Measurements from ENCODE around the gene SLC10A4.
"Not testable (repeated sequence)": the region's sequence is repeated elsewhere in the genome, so short reads cannot be mapped to it uniquely, and the experiment has no call there.

Gene SLC10A4, protein sequence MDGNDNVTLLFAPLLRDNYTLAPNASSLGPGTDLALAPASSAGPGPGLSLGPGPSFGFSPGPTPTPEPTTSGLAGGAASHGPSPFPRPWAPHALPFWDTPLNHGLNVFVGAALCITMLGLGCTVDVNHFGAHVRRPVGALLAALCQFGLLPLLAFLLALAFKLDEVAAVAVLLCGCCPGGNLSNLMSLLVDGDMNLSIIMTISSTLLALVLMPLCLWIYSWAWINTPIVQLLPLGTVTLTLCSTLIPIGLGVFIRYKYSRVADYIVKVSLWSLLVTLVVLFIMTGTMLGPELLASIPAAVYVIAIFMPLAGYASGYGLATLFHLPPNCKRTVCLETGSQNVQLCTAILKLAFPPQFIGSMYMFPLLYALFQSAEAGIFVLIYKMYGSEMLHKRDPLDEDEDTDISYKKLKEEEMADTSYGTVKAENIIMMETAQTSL

DNA sequence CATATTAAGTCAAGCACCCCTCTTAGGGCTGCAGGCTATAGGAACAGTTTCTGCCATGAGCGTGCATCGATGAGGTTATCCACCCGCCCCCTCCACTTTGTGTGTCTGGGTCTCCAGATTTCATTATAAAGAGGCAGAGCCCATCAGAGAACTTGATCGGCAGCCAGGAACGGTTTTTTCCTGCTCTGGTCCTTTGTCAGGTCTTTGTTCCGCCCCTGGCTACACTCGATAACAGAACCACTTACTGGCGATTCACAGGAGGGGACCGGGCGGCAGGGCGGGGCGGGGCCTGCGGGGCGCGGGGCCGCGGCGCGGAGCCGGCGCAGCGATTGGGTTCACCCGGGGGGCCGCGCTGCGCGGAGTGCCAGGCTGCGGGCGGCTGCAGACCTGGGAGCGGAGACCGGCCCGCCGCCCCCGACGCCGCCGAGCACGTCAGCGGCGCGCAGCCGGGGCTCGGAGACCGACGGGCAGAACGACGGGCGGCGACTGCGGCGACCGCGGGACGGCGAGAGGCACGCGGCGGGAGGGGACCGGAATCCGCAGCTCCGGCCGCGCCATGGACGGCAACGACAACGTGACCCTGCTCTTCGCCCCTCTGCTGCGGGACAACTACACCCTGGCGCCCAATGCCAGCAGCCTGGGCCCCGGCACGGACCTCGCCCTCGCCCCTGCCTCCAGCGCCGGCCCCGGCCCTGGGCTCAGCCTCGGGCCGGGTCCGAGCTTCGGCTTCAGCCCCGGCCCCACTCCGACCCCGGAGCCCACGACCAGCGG lies at the start of gene SLC10A4:
Gene SLC10A4 (plus strand): TSS at position 338 of the 771 bp plus-strand sequence. CDS start 219 bp downstream, at position 557.
- peak; percentile 83 for DNase-seq (ENCODE audit: low spot score)

DNA sequence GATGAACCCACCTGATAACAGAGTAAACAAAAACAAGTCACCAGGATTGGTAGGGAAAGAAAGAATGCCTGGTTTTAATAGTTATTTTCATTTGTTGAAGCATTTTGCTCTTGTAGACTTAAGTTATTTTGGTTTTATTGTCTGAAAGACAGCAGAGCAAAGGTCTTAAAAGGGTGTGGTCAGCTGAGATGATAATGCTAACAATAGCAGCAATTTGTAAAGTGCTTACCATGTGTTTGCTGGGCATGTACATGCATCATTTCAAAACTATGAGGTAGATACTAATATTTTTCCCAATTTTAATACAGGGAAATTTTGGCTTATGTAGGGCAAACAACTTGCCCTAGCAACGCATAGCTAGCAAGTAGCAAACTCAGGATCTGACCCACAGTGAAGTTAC lies 46.8 kb upstream of the SLC10A4 start:
- no peak for DNase-seq (ENCODE audit: low spot score)

DNA sequence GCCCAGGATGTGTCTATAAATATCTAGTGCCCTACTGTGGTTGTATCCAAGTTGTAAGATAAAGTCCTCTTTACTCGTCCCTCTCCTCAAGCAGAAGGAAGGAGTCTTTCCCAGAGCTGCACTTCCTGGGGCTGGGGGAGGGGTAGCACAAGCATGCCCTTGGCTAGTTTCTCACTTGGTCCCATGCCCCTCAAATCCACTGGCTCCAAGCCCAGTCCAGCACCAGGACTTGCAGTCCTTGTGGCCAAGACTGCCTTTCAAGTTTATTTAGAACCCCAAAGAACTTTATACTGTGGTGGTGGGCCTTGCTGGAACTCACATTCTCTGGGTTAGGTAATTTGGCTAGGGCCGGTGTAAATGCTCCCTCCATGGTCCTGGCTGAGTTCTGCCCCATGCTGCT lies 43.2 kb upstream of the SLC10A4 start:
- DNase-seq (ENCODE audit: low spot score): no peak

DNA sequence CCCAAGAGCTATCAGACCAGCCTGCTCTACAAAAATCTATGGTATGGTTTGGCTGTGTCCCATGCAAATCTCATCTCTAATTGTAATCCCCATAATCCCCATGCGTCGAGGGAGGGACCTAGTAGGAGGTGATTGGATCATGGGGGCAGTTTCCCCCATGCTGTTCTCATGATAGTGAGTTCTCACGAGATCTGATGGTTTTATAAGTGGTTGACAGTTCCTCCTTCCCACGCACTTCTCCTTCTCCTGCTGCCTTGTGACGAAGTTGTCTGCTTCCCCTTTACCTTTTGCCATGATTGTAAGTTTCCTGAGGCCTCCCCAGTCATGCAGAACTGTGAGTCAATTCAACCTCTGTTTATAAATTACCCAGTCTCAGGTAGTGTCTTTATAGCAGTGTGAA lies 42.2 kb upstream of the SLC10A4 start:
- DNase-seq (ENCODE audit: low spot score): not testable (repeated sequence)

DNA sequence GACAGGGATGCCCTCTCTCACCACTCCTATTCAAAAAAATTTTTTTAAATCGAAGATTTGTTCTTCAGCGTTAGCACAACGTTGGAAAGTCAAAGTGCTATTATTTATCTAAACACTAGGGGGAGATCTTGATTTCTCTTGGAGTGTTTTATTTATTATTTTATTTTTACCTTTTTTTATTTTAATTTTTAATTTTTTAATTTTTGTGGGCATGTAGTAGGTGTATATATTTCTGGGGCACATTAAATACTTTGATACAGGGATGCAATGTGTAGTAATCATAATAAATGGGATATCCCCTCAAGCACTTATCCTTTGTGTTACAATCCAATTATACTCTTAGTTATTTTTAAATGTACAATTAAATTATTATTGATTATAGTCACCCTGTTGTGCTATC lies 37.4 kb upstream of the SLC10A4 start:
- DNase-seq (ENCODE audit: low spot score): no peak

DNA sequence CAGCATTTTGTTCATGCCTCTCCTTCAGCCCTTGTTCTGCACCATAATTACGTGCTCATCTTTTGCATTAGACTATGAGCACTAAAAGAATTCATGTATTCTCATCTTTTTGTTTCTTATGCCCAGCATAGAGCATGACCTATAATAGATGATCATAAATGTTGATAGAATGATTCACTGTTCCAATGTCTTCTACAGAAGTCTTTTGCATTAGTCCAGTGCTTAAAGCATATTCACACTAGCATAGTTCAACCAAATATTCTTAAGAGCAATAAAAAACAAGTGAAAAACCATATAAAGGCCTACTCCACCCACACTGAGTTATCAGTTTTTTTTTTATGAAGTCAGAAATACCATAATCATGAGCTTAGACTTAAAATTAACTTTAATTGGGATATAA lies 36.5 kb upstream of the SLC10A4 start:
- DNase-seq (ENCODE audit: low spot score): no peak

DNA sequence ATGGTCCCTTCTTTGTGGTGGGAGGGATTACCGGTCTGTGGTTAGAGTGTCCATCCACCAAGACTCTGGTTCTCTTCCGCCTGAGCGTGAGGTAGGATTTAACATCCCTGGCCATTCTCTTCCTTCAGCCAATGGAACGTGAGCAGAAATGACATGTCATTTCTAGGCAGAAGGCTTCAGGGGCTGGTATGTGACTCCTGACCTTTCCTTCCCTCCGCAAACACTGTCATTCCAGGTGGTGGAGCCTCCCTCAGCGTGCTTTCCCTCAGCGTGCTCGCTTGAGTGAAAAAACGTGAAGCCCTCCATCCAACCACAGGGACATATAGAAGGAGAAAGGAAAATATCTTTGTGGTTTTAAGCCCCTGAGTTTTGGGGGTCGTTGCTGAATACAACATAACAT lies 34.0 kb upstream of the SLC10A4 start:
- no peak for DNase-seq (ENCODE audit: low spot score)

DNA sequence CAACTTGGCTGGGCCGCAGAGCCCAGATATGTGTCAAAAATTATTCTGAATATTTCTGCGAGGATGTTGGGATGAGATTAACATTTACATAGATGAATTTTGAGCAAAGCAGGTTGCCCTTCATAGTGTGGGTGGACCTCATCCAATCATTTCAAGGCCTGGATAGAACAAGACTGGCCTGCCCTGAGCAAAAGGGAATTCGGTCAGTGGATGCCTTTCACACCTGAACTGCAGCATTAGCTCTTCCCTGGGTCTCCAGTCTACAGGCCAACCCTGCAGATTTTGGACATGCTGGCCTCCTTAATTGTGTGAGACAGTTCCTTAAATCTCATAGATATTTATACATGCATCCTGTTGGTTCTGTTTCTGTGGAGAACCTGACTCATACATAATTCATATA lies 32.4 kb upstream of the SLC10A4 start:
- DNase-seq (ENCODE audit: low spot score): no peak

DNA sequence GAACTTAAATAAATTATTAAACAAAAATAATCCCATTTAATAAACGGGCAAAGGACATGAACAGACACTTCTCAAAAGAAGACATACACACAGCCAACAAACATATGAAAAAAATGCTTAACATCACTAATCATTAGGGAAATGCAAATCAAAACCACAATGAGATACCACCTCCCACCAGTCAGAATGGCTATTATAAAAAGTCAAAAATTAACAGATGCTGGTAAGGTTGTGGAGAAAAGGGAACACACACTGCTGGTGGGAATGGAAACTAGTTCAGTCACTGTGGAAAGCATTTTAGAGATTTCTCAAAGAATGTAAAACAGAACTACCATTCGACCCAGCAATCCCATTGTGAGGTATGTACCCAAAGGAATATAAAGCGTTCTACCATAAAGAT lies 31.5 kb upstream of the SLC10A4 start:
- not testable (repeated sequence) for DNase-seq (ENCODE audit: low spot score)

DNA sequence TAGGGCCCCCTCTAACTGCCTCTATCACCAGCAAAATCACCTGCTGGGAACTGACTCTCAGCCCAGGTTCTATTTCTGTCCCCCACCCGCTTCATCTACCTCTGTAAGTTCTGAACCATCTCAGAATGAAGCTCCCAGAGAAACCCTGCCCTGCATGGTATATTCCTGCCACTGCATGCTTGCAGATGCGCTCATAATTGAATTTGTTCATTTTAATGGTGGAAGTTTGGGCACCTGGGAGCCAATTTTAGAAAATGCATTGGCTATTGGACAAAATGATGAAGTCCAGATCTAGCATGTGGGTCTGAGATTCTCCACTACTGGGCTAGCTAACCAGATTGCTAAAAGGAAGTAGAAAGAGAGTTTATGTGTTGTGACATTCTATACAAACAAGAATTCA lies 28.6 kb upstream of the SLC10A4 start:
- no peak for DNase-seq (ENCODE audit: low spot score)

DNA sequence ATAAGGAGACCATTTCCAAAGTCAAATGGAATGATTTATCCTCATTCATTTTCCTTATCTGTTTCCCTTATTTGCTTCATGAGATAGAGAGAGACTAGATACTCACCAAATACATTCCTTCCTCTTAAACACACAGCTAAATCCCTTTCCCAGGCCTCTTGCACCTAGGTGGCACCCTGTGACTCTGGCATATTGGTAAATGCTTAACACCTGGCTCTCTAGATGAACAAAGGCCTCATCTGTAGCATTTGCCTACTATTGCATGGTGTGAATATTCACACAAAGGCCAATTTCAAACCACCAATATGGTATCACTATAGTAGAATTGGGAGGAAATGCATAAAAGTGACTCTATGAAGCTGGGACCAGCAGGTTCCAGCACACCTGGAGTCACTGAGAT lies 22.1 kb upstream of the SLC10A4 start:
- DNase-seq (ENCODE audit: low spot score): no peak

DNA sequence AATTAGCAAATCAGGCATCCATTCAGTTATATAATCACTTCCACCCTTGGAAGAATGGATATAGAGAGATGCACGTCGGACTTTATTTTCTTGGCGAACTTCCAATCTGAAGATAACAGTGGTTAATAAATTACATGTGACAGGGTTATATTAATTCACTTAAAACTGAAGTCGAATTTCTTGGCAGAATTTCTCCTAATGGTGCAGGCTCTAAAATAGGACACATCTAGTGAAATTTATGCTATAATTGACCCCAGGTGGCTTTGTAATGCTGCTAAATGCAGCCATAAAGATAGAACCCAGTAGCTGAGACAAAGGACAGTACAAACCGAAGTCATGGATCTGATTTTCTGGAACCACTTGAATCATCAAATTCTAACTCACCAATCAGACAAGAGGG lies 20.8 kb upstream of the SLC10A4 start:
- no peak for DNase-seq (ENCODE audit: low spot score)

DNA sequence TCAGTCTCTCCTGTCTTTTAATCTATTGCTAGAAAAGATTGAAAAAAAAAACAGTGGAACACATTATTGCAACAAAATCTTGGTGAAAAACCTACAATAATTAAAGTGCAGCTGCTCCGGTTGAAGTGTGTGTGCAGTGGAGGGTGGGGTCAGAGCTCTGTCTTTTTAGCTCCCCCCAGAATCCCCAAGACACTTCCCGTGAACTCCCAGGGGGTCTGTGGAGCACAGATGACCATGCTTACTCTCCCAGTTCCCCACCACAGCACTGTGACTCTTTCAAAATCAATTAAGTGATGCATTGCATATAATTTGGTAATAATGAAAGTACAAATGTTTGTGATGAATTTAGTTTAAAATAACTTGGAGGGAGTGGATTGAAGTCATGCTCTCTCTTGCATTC lies 15.7 kb upstream of the SLC10A4 start:
- DNase-seq (ENCODE audit: low spot score): no peak

DNA sequence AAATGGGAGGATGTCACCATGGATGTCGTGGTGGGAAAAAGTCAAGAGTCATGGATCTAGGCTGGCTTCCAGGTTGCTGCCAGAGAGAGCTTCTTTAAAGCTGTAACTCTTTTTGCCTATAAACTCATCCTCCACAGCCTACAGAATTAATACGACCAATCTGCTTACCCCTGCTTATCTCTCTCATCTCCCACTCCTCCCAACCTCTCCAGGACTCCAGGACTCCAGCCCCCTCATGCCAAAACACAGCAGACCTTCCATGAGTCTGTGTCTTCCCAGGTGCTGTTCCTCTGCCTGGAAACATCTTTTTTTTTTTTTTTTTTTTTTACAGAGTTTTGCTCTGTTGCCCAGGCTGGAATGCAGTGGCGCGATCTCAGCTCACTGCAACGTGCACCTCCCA lies 15.3 kb upstream of the SLC10A4 start:
- DNase-seq (ENCODE audit: low spot score): no peak

DNA sequence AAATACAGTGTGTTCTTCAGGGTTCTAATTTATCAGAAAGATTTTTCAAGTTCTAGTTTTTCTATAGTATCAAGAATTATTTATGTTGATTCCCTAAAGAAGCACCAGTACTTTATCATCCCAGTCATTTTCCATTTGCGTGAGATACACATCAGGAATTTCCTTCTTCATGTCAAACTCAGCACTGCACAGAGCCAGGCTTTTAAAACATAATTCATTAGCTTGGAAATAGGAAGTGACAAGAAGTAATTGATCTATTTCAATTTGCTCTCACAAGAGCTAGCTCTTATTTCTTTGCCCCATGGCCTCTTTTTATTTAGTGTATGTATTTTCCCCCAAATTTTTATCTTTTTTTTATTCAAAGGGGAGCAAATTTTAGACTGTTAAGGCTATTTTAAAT lies 13.0 kb upstream of the SLC10A4 start:
- DNase-seq (ENCODE audit: low spot score): no peak

DNA sequence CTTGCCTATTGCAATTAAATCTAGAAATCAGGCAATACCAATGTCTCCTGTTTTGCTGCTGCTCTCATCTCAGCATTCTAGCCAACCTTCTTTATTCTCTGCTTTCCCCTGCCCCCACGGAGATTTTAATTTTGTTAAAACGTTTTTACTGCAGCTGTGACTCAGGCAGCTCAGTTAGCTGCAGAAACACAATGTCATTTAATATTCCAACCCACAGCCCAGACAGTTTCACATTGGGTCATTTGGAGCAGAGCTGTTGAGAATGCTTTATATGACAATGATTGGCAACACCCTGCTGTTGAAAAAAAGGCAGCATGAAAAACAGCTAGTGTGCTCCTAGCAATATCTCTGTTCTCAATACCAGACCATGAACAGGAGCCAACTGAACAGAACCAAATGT lies 12.6 kb upstream of the SLC10A4 start:
- DNase-seq (ENCODE audit: low spot score): no peak

DNA sequence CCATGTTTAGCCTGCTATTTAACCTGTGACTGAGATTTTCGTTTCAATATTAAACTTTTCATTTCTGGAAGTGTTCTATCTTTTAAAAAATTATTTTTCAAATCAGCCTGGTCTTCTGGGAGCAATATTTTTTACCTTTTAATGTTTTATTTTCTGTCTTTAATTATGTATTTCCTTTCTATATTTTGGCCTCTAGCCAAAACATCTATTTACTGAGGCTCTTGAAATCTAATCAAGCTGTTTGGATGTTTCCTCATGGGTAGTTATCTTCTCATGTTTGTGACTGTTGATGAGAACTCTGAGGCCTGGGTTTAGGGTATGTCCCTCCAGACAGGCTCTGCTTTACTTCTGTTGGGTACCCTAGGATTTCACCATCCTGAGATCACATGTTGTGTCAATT lies 10.3 kb upstream of the SLC10A4 start:
- DNase-seq (ENCODE audit: low spot score): no peak

DNA sequence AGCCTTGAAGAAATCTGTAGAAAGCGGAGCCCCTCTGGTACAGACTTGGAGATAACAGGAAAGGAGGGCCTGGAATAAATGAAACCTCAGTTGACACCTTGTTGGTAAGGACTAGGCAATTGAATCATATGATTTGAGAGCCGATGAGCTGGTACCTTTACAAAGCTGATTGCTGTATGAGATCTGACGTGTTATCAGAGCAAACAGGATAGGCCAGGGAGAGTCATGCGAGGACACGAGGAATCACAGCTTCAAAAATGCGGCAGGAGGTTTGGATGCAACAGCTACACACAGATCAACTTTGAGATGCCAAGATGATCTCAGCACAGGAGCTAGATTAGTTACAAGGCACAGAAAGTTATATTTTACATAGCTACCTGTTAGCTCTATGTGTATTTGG lies 7.4 kb upstream of the SLC10A4 start:
- DNase-seq (ENCODE audit: low spot score): no peak

DNA sequence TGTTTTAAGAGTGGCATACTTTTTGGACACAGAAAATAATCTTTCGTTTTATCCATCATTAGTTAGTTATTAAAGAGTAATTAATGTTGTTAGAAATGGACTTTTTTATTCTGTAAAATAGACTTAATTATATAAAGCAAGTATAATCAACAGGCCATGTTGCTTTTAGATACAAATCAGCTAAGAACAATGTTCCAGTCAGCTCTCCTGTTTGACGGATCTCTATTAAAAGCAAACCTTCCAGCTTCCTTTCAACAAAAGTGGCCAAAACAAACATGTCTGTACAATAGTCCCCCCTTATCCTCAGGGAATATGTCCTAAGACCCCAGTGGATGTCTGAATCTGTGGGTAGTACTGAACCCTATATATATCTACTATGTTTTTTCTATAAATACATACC lies 4.9 kb upstream of the SLC10A4 start:
- DNase-seq (ENCODE audit: low spot score): no peak

DNA sequence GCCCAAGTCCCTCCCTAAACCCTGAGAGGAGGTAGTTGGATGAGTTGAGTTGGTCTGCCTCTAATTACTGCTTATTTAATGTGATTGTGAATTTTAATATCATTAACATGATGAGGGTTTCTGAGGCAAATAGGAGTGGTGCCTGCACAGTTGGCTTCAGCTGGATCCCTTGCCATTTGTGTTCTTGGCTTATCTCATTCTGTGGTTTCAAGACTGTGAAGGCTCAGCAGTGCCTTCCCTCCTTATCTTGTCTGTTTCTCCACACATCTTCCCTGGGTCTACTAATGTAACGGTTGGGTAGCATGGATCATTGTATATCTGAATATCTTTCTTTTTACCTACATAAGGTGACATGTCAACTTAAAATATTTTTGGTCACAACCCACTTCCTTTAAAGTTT lies 1.6 kb upstream of the SLC10A4 start:
- DNase-seq (ENCODE audit: low spot score): no peak

DNA sequence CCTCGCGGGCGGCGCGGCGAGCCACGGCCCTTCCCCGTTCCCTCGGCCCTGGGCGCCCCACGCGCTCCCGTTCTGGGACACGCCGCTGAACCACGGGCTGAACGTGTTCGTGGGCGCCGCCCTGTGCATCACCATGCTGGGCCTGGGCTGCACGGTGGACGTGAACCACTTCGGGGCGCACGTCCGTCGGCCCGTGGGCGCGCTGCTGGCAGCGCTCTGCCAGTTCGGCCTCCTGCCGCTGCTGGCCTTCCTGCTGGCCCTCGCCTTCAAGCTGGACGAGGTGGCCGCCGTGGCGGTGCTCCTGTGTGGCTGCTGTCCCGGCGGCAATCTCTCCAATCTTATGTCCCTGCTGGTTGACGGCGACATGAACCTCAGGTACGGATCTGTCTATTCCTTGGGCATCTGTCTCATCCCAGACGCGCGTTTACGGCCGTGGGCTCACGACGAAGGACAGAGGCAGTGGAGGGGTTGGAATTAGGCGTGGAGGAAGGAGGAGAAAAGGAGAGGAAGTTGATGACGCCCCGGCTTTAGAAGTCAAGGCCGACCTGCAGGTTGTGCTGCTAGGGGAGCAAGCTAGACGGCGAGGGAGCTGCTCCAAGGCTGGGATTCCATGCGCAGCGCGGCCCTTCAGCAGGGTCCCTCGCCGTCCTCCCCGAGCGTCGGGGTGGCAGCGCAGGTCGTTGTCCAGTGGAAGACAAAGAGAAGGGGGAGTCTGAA lies 792 bp downstream of the SLC10A4 start:
- peak; percentile 33 for DNase-seq (ENCODE audit: low spot score)

DNA sequence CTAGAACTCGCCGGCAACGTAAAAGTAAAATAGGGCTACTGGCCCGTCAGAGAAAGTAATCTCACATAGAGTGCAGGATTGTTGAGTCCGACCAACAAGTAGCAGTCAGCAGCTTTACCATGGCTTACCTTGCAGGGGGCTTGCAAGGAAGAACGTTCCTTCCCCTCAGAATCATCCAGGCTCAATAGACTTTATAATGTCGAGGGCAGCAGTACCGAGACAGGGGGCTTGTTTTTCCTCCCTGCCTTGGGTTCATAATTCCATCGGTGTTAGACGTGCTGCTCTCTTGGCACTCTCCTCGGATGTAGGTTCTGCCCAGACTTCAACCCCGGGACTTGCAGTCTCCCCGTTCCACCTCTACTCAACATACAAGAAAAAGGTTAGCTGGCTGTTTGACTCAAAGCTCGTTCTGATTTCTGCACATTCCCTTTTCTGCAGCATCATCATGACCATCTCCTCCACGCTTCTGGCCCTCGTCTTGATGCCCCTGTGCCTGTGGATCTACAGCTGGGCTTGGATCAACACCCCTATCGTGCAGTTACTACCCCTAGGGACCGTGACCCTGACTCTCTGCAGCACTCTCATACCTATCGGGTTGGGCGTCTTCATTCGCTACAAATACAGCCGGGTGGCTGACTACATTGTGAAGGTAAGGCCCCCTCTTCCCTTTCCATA lies 1.5 kb downstream of the SLC10A4 start:
- no peak for DNase-seq (ENCODE audit: low spot score)
